Esophagus muscularis mucosa (tissue), 4 donors: ENCODE results near the gene MYH11. TPM values are rescaled to one million over a fixed set of nuclear protein-coding genes. Genes with fewer than 3 reads are reported as not detected.
"Not testable (repeated sequence)": the region's sequence is repeated elsewhere in the genome, so short reads cannot be mapped to it uniquely, and the experiment has no call there.

Experiments
- DNase-seq: peaks from one replicate; pipeline ENCODE4 v3.0.0-alpha.2; 2017; ENCODE audit errors: extremely low spot score
- H3K27ac ChIP-seq, 4 donors: fragments of 200-600 bp; sonication (generic); replicated peaks in 1 of 4; 1 replicate in 3 of 4; 2 replicates in 1 of 4; pipeline ENCODE4 v1.5.1; 2016 to 2019; ENCODE audit warnings: mild to moderate bottlenecking in 1 of 4
- H3K27me3 ChIP-seq, 4 donors: fragments of 200-600 bp; sonication (generic); one replicate each; pipeline versions ENCODE4 v1.5.1 to v1.6.0; 2016 to 2019
- H3K36me3 ChIP-seq, 4 donors: fragments of 200-600 bp; sonication (generic); one replicate each; pipeline ENCODE4 v1.5.1; 2016 to 2019
- H3K4me1 ChIP-seq, 4 donors: fragments of 200-600 bp; sonication (generic); one replicate each; pipeline ENCODE4 v1.5.1; 2016 to 2019
- H3K4me3 ChIP-seq, 4 donors: fragments of 200-600 bp; sonication (generic); 1 replicate in 2 of 4; 2 replicates in 2 of 4; pipeline ENCODE4 v1.5.1; 2016 to 2019; ENCODE audit warnings: mild to moderate bottlenecking in 4 of 4, moderate library complexity in 1 of 4
- H3K9me3 ChIP-seq, 4 donors: fragments of 200-600 bp; sonication (generic); 1 replicate in 3 of 4; 2 replicates in 1 of 4; pipeline ENCODE4 v1.5.1; 2016 to 2019
- EP300 ChIP-seq: sonication (generic); formaldehyde crosslinking; IDR thresholded peaks from one replicate; pipeline ENCODE4 v1.6.1; 2017; ENCODE audit warnings: antibody characterized with exemption
- POLR2A ChIP-seq: fragments of 450-650 bp; IDR thresholded peaks from one replicate; pipeline ENCODE4 v1.6.1; 2017; ENCODE audit warnings: antibody characterized with exemption, moderate library complexity, mild to moderate bottlenecking, low read depth
- POLR2AphosphoS5 ChIP-seq, 2 donors: sonication (generic); formaldehyde crosslinking; IDR thresholded peaks; one replicate each; pipeline ENCODE4 v1.6.1; 2017; ENCODE audit warnings: antibody characterized with exemption in 2 of 2
- WGBS: methylation state at CpG from one replicate; pipeline ENCODE4 v1.1.5; 2018; 5-methylcytosine and 5-hydroxymethylcytosine counted together
- intact Hi-C: fragments of 100-400 bp; cut with DNase I; formaldehyde crosslinking; loops from one replicate; pipeline ENCODE4 v1.15.1; 2023
- total RNA-seq, 4 donors: library from RNA; depleted of rRNA; stranded (reverse); fragments of >200 nt; gene quantifications; one replicate each; pipeline versions ENCODE4 v1.1.0 to v1.2.1, GENCODE V29; 2016
- TF ChIP-seq, protein P1 (sequence below), 3 experiments: fragments of 200-600 bp in 2 of 3; fragments of 450-650 bp in 1 of 3; sonication (generic) in 2 of 3; IDR thresholded peaks; one replicate each; pipeline ENCODE4 v1.5.1; 2017 to 2019; ENCODE audit warnings: antibody characterized with exemption in 3 of 3, mild to moderate bottlenecking in 2 of 3, moderate library complexity in 1 of 3

Gene MYH11
- total RNA-seq, 4 donors from 2014 or later = 9,583 to 20,476 (median 14,208) TPM

GRCh38 chr16:15676506-15676905 is 180.3 kb downstream of the MYH11 start:
- TF ChIP-seq POLR2A (no peak), EP300 (no peak), POLR2AphosphoS5 (IDR thresholded peaks at IDR 0.05) (no peak)
- TF ChIP-seq, protein P1, sequence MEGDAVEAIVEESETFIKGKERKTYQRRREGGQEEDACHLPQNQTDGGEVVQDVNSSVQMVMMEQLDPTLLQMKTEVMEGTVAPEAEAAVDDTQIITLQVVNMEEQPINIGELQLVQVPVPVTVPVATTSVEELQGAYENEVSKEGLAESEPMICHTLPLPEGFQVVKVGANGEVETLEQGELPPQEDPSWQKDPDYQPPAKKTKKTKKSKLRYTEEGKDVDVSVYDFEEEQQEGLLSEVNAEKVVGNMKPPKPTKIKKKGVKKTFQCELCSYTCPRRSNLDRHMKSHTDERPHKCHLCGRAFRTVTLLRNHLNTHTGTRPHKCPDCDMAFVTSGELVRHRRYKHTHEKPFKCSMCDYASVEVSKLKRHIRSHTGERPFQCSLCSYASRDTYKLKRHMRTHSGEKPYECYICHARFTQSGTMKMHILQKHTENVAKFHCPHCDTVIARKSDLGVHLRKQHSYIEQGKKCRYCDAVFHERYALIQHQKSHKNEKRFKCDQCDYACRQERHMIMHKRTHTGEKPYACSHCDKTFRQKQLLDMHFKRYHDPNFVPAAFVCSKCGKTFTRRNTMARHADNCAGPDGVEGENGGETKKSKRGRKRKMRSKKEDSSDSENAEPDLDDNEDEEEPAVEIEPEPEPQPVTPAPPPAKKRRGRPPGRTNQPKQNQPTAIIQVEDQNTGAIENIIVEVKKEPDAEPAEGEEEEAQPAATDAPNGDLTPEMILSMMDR (IDR thresholded peaks at IDR 0.05) = no peak
- no peaks in the 10 kb centered on the region for H3K27me3 ChIP-seq
- peaks cover 28 to 43% (median 39%) of the 10 kb centered on the region in 4 donors for H3K4me1 ChIP-seq
- no peak overlapping the region for H3K4me3 ChIP-seq
- no peak for DNase-seq
- no peaks in the 10 kb centered on the region for H3K9me3 ChIP-seq
- H3K36me3 ChIP-seq = peaks cover 0 to 34% (median 27%) of the 10 kb centered on the region in 4 donors
- H3K27ac ChIP-seq = peak overlapping the region in 3 of 4 donors; percentile 2 to 23 (median 5)
- intact Hi-C loops = no loop called here
- 84% methylated on average over 10 of the region's 10 CpGs for WGBS

GRCh38 chr16:15674571-15674970 is 182.3 kb downstream of the MYH11 start:
- no peak for DNase-seq
- no peak overlapping the region for H3K4me3 ChIP-seq
- H3K27ac ChIP-seq = peak overlapping the region; percentile 84 to 88 (median 86)
- no peaks in the 10 kb centered on the region for H3K9me3 ChIP-seq
- H3K27me3 ChIP-seq = no peaks in the 10 kb centered on the region
- intact Hi-C loops = no loop called here
- TF ChIP-seq POLR2AphosphoS5 (IDR thresholded peaks at IDR 0.05) (no peak), POLR2A (no peak), EP300 (no peak)
- TF ChIP-seq, protein P1 (IDR thresholded peaks at IDR 0.05) = no peak
- peaks cover 4 to 40% (median 34%) of the 10 kb centered on the region in 4 donors for H3K36me3 ChIP-seq
- peaks cover 29 to 48% (median 42%) of the 10 kb centered on the region in 4 donors for H3K4me1 ChIP-seq
- WGBS = 98% methylated on average over 5 of the region's 7 CpGs

DNA sequence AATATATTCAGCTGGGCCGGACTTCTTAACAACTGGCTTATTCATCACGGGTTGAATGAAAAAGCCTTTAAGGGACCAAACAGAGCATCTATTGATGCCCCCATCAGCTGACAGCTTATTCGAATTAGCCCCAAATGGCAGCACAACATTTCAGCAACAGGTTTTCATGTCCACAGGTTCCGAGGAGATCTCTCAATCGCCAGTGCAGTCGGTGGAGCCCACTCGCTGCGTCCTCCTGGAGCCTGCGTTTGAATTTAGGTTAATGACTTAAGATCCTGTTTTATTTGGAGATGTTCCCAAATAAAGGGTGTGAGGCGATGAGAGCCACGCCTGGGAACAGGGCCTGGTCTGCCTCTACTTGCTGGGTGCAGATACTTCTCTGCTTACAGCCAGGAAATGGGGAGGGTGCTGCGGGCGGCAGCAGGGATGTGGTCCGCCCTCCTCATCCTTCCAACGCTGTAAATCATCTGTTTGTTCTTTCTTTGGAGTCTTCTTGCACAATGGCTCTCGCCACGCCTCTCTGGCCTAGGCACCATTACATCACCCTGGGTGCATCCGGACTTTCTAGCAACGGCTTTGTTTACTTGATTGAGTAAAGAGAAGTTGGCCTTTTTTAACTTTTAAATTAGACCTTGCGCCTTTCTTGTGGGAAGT is 184.2 kb downstream of the MYH11 start:
- WGBS = 9% methylated on average over 20 of the region's 20 CpGs
- Histone ChIP-seq H3K27me3 (no peaks in the 10 kb centered on the region), H3K9me3 (no peaks in the 10 kb centered on the region), H3K4me1 (peaks cover 29 to 48% (median 42%) of the 10 kb centered on the region in 4 donors), H3K36me3 (peaks cover 13 to 39% (median 33%) of the 10 kb centered on the region in 4 donors), H3K27ac (peak overlapping the region; percentile 84 to 88 (median 86)), H3K4me3 (peak overlapping the region; percentile 25 to 38 (median 28))
- DNase-seq = peak; percentile 97
- TF ChIP-seq POLR2AphosphoS5 (IDR thresholded peaks at IDR 0.05) (peak; percentile 93 to 97), POLR2A (no peak), EP300 (no peak)
- TF ChIP-seq, protein P1 (IDR thresholded peaks at IDR 0.05) = no peak
- intact Hi-C loops = no loop called here

DNA sequence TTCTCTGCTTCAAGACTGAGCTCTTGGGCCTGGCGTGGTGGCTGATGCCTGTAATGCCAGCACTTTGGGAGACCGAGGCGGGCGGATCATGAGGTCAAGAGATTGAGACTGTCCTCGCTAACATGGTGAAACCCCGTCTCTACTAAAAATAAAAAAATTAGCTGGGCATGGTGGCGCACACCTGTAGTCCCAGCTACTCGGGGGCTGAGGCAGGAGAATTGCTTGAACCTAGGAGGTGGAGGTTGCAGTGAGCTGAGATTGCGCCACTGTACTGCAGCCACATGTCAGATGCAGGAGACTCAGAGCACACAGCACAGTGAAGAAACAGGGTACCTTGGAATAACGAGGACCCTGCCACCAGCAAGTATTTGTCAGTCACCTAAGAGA is 184.7 kb downstream of the MYH11 start:
- Histone ChIP-seq H3K4me1 (peaks cover 29 to 48% (median 42%) of the 10 kb centered on the region in 4 donors), H3K27ac (peak overlapping the region; percentile 84 to 88 (median 86)), H3K4me3 (peak overlapping the region; percentile 17 to 38 (median 26)), H3K36me3 (peaks cover 18 to 43% (median 33%) of the 10 kb centered on the region in 4 donors)
- H3K27me3 ChIP-seq, DNase-seq, intact Hi-C loops, H3K9me3 ChIP-seq: not testable (repeated sequence)
- 70% methylated on average over 10 of the region's 10 CpGs for WGBS

GRCh38 chr16:15671530-15672117 is 185.2 kb downstream of the MYH11 start:
- no peak overlapping the region for H3K4me3 ChIP-seq
- H3K27ac ChIP-seq = peak overlapping the region; percentile 84 to 88 (median 86)
- 90% methylated on average over 8 of the region's 8 CpGs for WGBS
- H3K36me3 ChIP-seq = peaks cover 23 to 48% (median 38%) of the 10 kb centered on the region in 4 donors
- peaks cover 29 to 48% (median 42%) of the 10 kb centered on the region in 4 donors for H3K4me1 ChIP-seq
- DNase-seq = no peak
- no peaks in the 10 kb centered on the region for H3K9me3 ChIP-seq
- intact Hi-C loops = no loop called here
- H3K27me3 ChIP-seq = no peaks in the 10 kb centered on the region
- TF ChIP-seq POLR2AphosphoS5 (IDR thresholded peaks at IDR 0.05) (no peak), POLR2A (no peak), EP300 (no peak)
- TF ChIP-seq, protein P1 (IDR thresholded peaks at IDR 0.05) = no peak
